K562 (cell line): ENCODE measurements around the gene ERP27. TPM values are rescaled to one million over a fixed set of nuclear protein-coding genes. Genes with fewer than 3 reads are reported as not detected.

Experiments used
- ATAC-seq: fragments of 200-7000 bp; cut with Tn5 transposase; 3 replicates; pipeline ENCODE4 v1.9.1; 2020; ENCODE audit warnings: moderate library complexity
- BruUV-seq: library from RNA; stranded (reverse); fragments of 400-500 nt; replicated peaks from 2 replicates; lab custom pipeline; 2021; lab: Mats Ljungman, UMichigan
- CTCF ChIA-PET: fragments of 300-600 bp; formaldehyde crosslinking; extraction: SDS; loops from one replicate; lab custom pipeline; 2021; ENCODE audit warnings: low intra/inter-chr PET ratio; lab: Yijun Ruan, JAX
- POLR2A ChIA-PET: fragments of 300-600, 350-650 bp; sonication (Branson Sonifier 250); formaldehyde crosslinking; extraction: SDS; loops from one replicate; lab custom pipeline; 2021; ENCODE audit warnings: antibody characterized with exemption, inconsistent platforms; lab: Yijun Ruan, JAX
- DNase-seq, 4 experiments: peaks; one replicate each; pipeline versions ENCODE4 v3.0.0 to v3.0.0-alpha.2; 2011 to 2018; ENCODE audit warnings: low spot score in 3 of 4, mixed read lengths in 3 of 4; ENCODE audit errors: extremely low read depth in 1 of 4
- FAIRE-seq: peaks from 2 replicates; lab custom pipeline; 2011; peaks lifted over from hg19 to GRCh38; lab: Jason Lieb, UNC
- H2AFZ ChIP-seq: 2 replicates; pipeline ENCODE4 v1.6.0; 2011; ENCODE audit warnings: low read depth, low read length, control low read depth, inconsistent platforms
- H3K27ac ChIP-seq: fragments of 200-600 bp; 3 replicates; pipeline ENCODE4 v1.8.0; 2011; ENCODE audit warnings: low read depth, mild to moderate bottlenecking, control low read depth, inconsistent platforms, low read length, moderate library complexity, mixed read lengths; ENCODE audit errors: extremely low read depth
- H3K27me3 ChIP-seq, 2 experiments: fragments of 300-600 bp in 1 of 2; 2 replicates in 1 of 2; 3 replicates in 1 of 2; pipeline versions ENCODE4 v1.6.0 to v1.8.0; 2011; ENCODE audit warnings: inconsistent platforms in 2 of 2, low read length in 2 of 2, mild to moderate bottlenecking in 1 of 2, mixed read lengths in 1 of 2, moderate library complexity in 1 of 2; ENCODE audit not compliant: control insufficient read depth in 2 of 2, insufficient read depth in 2 of 2
- H3K36me3 ChIP-seq: fragments of 300-600 bp; 3 replicates; pipeline ENCODE4 v1.8.0; 2011; ENCODE audit warnings: mild to moderate bottlenecking, low read length, inconsistent platforms; ENCODE audit not compliant: control insufficient read depth, insufficient read depth
- H3K4me1 ChIP-seq, 2 experiments: fragments of 200-600 bp in 1 of 2; replicated peaks in 1 of 2; 2 replicates in 1 of 2; 3 replicates in 1 of 2; pipeline versions ENCODE4 v1.5.1 to v1.8.0; 2011; ENCODE audit warnings: inconsistent platforms in 2 of 2, low read length in 2 of 2, mild to moderate bottlenecking in 1 of 2, mixed read lengths in 1 of 2, moderate library complexity in 1 of 2; ENCODE audit not compliant: control insufficient read depth in 2 of 2, insufficient read depth in 2 of 2
- H3K4me2 ChIP-seq: 2 replicates; pipeline ENCODE4 v1.6.1; 2011; ENCODE audit warnings: low read length, control low read depth, inconsistent platforms, mixed read lengths; ENCODE audit not compliant: insufficient read depth
- H3K4me3 ChIP-seq: fragments of 200-600 bp; sonication (generic), shearing (Covaris generic); 2 replicates; pipeline ENCODE4 v1.5.1; 2016; ENCODE audit warnings: control low read depth, inconsistent platforms
- H3K79me2 ChIP-seq: fragments of 200-600 bp; 3 replicates; pipeline ENCODE4 v1.8.0; 2011; ENCODE audit warnings: low read length, inconsistent platforms; ENCODE audit not compliant: control insufficient read depth, insufficient read depth
- H3K9ac ChIP-seq, 2 experiments: 2 replicates each; pipeline versions ENCODE4 v1.6.0 to v1.6.1; 2011; ENCODE audit warnings: low read depth in 2 of 2, low read length in 2 of 2, control low read depth in 1 of 2, inconsistent platforms in 1 of 2, mild to moderate bottlenecking in 1 of 2, mixed read lengths in 1 of 2; ENCODE audit not compliant: insufficient read depth in 1 of 2
- H3K9me1 ChIP-seq: one replicate; pipeline ENCODE4 v1.6.0; 2011; ENCODE audit warnings: inconsistent platforms, mild to moderate bottlenecking, low read length, moderate library complexity; ENCODE audit not compliant: control insufficient read depth, insufficient read depth
- H3K9me3 ChIP-seq: replicated peaks from 2 replicates; pipeline ENCODE4 v1.5.1; 2011; ENCODE audit warnings: low read depth, low read length, inconsistent platforms; ENCODE audit not compliant: control insufficient read depth, insufficient read depth
- H4K20me1 ChIP-seq: replicated peaks from 2 replicates; pipeline ENCODE4 v1.6.1; 2011; ENCODE audit warnings: low read length, inconsistent platforms, mixed read lengths; ENCODE audit not compliant: control insufficient read depth, insufficient read depth
- ARID2 ChIP-seq: fragments of 450-650 bp; IDR thresholded peaks from 2 replicates; pipeline ENCODE4 v1.6.1; 2017; ENCODE audit warnings: antibody characterized with exemption, mild to moderate bottlenecking
- CREM ChIP-seq: IDR thresholded peaks from 2 replicates; pipeline ENCODE4 v1.6.1; 2014; ENCODE audit warnings: antibody characterized with exemption, low read depth
- ETV6 ChIP-seq, 3 experiments: fragments of 150-350 bp in 1 of 3; sonication (generic) in 1 of 3; formaldehyde crosslinking in 1 of 3; IDR thresholded peaks; 2 replicates each; pipeline versions ENCODE4 v1.6.1 to v1.8.0; 2014 to 2022; ENCODE audit warnings: borderline replicate concordance in 2 of 3, low read depth in 2 of 3, antibody characterized with exemption in 1 of 3, low read length in 1 of 3, mild to moderate bottlenecking in 1 of 3, missing genetic modification reagents in 1 of 3
- NFE2L1 ChIP-seq: fragments of 450-650 bp; IDR thresholded peaks from 2 replicates; pipeline ENCODE4 v1.6.1; 2016; ENCODE audit warnings: missing genetic modification characterization, low read depth, mild to moderate bottlenecking, missing compliant biosample characterization, moderate library complexity, borderline replicate concordance
- NFXL1 ChIP-seq: fragments of 450-650 bp; formaldehyde crosslinking; IDR thresholded peaks from 2 replicates; pipeline ENCODE4 v1.4.0; 2021; ENCODE audit warnings: mild to moderate bottlenecking
- STAG1 ChIP-seq: sonication (generic); formaldehyde crosslinking; IDR thresholded peaks from 2 replicates; pipeline ENCODE4 v1.5.0; 2020; ENCODE audit warnings: missing genetic modification reagents, borderline replicate concordance
- ZBTB9 ChIP-seq: fragments of 450-650 bp; formaldehyde crosslinking; IDR thresholded peaks from 2 replicates; pipeline ENCODE4 v1.4.0; 2020; ENCODE audit warnings: mild to moderate bottlenecking, moderate library complexity
- in situ Hi-C: fragments of 300-500 bp; cut with MboI; formaldehyde crosslinking; loops from 4 replicates; pipeline ENCODE4 v1.15.0; 2018; ENCODE audit warnings: inconsistent platforms, mixed read lengths
- intact Hi-C: fragments of 100-400 bp; cut with micrococcal nuclease; formaldehyde crosslinking; loops from 2 replicates; pipeline ENCODE4 v1.14.2; 2022
- polyA plus RNA-seq, 8 experiments: library from polyadenylated mRNA; depleted of rRNA in 4 of 8; stranded (reverse) in 5 of 8; unstranded in 3 of 8; fragments of >200 nt; fragmentation: Nextera tagmentation in 2 of 8; fragmentation: Illumina TruSeq in 1 of 8; extraction: Ambion mirVana in 2 of 8; extraction: Trizol in 1 of 8; gene quantifications; 2 replicates each; pipeline versions ENCODE4 v1.2.1 to v1.2.3, GENCODE V29; 2011 to 2014; ENCODE audit warnings: inconsistent platforms in 1 of 8, missing spikeins in 1 of 8
- total RNA-seq, 7 experiments: library from RNA; depleted of rRNA in 6 of 7; stranded (reverse); fragments of >200 nt in 6 of 7; fragmentation: Illumina TruSeq in 2 of 7; extraction: Trizol in 2 of 7; gene quantifications; 2 replicates each; pipeline versions ENCODE4 v1.2.1 to v1.2.3, GENCODE V29; 2011 to 2021; ENCODE audit warnings: low replicate concordance in 1 of 7
- TF ChIP-seq, protein P1 (sequence below): fragments of 450-650 bp; IDR thresholded peaks from 2 replicates; pipeline ENCODE4 v1.6.1; 2016; ENCODE audit warnings: low read depth

The ERP27 gene
- total and polyA plus RNA-seq, 9 of the 15 experiments (the other 6 are each of a cell fraction or from before 2014, with no cell fraction given) = 0.07 to 0.27 (median 0.11) TPM; not detected in 6

DNA sequence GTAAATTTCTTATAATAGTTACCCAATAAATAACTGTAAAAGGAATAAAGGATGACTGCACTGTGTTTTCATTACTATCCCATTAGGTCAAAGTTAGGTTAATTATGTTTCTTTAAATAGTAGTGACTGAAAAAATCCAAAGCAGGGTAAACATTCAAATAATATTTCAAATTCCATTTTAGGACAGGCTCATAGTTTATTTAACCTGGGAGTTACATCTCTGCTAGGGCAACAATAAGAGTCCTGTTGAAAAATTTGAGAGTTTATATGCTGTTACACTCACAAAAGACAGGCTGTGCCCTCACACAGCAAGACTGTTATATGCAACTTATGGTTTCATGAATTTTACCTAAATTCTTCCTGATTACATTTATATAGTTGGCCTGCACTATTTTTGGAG is 8.0 kb downstream of the ERP27 start:
- H3K79me2 ChIP-seq = no peaks in the 10 kb centered on the region
- H3K4me3 ChIP-seq = no peak overlapping the region
- TF ChIP-seq CREM (no peak), NFE2L1 (tag) (no peak), ZBTB9 (CRISPR knock-in tag) (no peak), NFXL1 (CRISPR knock-in tag) (no peak), ETV6 (IDR thresholded peaks at IDR 0.05; ENCODE audit: borderline replicate concordance in 1 of 2, low read depth in 2 of 2, low read length in 1 of 2) (no peak), ETV6 (CRISPR knock-in tag; IDR thresholded peaks at IDR 0.05; ENCODE audit: borderline replicate concordance) (no peak), ARID2 (no peak), STAG1 (CRISPR knock-in tag) (no peak)
- TF ChIP-seq, protein P1, sequence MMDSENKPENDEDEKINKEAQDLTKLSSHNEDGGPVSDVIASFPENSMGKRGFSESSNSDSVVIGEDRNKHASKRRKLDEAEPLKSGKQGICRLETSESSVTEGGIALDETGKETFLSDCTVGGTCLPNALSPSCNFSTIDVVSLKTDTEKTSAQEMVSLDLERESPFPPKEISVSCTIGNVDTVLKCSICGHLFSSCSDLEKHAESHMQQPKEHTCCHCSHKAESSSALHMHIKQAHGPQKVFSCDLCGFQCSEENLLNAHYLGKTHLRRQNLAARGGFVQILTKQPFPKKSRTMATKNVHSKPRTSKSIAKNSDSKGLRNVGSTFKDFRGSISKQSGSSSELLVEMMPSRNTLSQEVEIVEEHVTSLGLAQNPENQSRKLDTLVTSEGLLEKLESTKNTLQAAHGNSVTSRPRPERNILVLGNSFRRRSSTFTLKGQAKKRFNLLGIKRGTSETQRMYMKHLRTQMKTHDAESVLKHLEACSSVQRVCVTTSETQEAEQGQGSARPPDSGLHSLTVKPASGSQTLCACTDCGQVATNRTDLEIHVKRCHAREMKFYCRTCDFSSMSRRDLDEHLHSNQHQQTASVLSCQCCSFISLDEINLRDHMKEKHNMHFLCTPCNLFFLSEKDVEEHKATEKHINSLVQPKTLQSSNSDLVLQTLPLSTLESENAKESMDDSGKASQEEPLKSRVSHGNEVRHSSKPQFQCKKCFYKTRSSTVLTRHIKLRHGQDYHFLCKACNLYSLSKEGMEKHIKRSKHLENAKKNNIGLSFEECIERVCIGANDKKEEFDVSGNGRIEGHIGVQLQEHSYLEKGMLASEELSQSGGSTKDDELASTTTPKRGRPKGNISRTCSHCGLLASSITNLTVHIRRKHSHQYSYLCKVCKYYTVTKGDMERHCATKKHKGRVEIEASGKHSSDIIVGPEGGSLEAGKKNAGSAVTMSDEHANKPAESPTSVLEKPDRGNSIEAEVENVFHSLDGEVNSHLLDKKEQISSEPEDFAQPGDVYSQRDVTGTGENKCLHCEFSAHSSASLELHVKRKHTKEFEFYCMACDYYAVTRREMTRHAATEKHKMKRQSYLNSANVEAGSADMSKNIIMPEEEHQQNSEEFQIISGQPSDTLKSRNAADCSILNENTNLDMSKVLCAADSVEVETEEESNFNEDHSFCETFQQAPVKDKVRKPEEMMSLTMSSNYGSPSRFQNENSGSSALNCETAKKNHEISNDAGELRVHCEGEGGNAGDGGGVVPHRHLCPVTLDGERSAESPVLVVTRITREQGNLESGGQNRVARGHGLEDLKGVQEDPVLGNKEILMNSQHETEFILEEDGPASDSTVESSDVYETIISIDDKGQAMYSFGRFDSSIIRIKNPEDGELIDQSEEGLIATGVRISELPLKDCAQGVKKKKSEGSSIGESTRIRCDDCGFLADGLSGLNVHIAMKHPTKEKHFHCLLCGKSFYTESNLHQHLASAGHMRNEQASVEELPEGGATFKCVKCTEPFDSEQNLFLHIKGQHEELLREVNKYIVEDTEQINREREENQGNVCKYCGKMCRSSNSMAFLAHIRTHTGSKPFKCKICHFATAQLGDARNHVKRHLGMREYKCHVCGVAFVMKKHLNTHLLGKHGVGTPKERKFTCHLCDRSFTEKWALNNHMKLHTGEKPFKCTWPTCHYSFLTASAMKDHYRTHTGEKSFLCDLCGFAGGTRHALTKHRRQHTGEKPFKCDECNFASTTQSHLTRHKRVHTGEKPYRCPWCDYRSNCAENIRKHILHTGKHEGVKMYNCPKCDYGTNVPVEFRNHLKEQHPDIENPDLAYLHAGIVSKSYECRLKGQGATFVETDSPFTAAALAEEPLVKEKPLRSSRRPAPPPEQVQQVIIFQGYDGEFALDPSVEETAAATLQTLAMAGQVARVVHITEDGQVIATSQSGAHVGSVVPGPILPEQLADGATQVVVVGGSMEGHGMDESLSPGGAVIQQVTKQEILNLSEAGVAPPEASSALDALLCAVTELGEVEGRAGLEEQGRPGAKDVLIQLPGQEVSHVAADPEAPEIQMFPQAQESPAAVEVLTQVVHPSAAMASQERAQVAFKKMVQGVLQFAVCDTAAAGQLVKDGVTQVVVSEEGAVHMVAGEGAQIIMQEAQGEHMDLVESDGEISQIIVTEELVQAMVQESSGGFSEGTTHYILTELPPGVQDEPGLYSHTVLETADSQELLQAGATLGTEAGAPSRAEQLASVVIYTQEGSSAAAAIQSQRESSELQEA = no peak
- H3K36me3 ChIP-seq = no peaks in the 10 kb centered on the region
- H3K9me1 ChIP-seq = no peaks in the 10 kb centered on the region
- H3K27ac ChIP-seq = no peak overlapping the region
- no peaks in the 10 kb centered on the region for H3K9me3 ChIP-seq
- intact Hi-C loops = no loop called here
- no peak for DNase-seq
- no peaks in the 10 kb centered on the region for H3K27me3 ChIP-seq
- ChIA-PET POLR2A (no interaction called here), CTCF (interaction anchor here (1.3 kb wide), 1 partner anchor 66 kb away, joined by 4 read pairs; no protein-coding TSS in a partner anchor)
- no peak for FAIRE-seq
- BruUV-seq = no TSS peak
- in situ Hi-C loops = no loop called here
- H3K9ac ChIP-seq = no peak overlapping the region
- no peaks in the 10 kb centered on the region for H4K20me1 ChIP-seq
- no peak overlapping the region for H3K4me2 ChIP-seq
- no peak overlapping the region for H2AFZ ChIP-seq
- H3K4me1 ChIP-seq = no peaks in the 10 kb centered on the region
- no peak for ATAC-seq
